NB4 (cell line): ENCODE measurements around the gene PUM1.

Source experiments
- POLR2A ChIP-seq: IDR thresholded peaks from 2 replicates; pipeline ENCODE4 v1.6.1; 2011; ENCODE audit warnings: mild to moderate bottlenecking; ENCODE audit not compliant: insufficient read length; ENCODE audit errors: extremely low read depth
- TF ChIP-seq, protein P1 (sequence below): IDR thresholded peaks from one replicate; pipeline ENCODE4 v1.5.1; 2012; ENCODE audit warnings: low read depth, low read length
- TF ChIP-seq, protein P2 (sequence below): IDR thresholded peaks from 2 replicates; pipeline ENCODE4 v1.6.1; 2011; ENCODE audit warnings: low read depth, low read length

DNA sequence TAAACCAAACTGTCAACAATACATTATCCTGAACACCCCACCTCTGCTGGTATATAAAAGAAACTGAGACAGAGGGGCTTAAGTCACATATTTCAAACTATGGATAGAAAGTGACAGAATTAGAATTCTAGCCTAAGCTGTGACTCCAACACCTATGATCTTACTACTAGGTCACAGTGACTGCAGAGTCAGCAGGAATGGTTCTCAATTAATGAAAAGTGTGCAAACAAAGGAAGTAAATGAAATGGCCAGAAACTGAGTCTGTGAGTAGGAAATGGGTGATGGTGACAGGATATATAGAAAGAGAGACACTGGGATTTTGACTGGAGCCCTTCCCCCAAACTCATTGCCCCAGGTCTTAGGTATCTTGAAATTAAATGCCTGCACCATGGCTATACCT lies 118.3 kb downstream of the PUM1 start:
- no peak for TF ChIP-seq POLR2A
- TF ChIP-seq, protein P1, sequence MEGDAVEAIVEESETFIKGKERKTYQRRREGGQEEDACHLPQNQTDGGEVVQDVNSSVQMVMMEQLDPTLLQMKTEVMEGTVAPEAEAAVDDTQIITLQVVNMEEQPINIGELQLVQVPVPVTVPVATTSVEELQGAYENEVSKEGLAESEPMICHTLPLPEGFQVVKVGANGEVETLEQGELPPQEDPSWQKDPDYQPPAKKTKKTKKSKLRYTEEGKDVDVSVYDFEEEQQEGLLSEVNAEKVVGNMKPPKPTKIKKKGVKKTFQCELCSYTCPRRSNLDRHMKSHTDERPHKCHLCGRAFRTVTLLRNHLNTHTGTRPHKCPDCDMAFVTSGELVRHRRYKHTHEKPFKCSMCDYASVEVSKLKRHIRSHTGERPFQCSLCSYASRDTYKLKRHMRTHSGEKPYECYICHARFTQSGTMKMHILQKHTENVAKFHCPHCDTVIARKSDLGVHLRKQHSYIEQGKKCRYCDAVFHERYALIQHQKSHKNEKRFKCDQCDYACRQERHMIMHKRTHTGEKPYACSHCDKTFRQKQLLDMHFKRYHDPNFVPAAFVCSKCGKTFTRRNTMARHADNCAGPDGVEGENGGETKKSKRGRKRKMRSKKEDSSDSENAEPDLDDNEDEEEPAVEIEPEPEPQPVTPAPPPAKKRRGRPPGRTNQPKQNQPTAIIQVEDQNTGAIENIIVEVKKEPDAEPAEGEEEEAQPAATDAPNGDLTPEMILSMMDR: no peak
- TF ChIP-seq, protein P2, sequence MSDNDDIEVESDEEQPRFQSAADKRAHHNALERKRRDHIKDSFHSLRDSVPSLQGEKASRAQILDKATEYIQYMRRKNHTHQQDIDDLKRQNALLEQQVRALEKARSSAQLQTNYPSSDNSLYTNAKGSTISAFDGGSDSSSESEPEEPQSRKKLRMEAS: no peak
